MM.1S (cell line): ENCODE measurements around the gene KCNK16.

ENCODE experiments used
- EZH2phosphoT487 ChIP-seq: fragments of 300-600 bp; sonication (generic); IDR thresholded peaks from 2 replicates; pipeline ENCODE4 v1.6.1; 2018; ENCODE audit warnings: antibody characterized with exemption, low read length
- TF ChIP-seq, protein P1 (sequence below): fragments of 300-600 bp; sonication (generic); IDR thresholded peaks from 2 replicates; pipeline ENCODE4 v1.5.1; 2016; ENCODE audit warnings: antibody characterized with exemption, low read length, mixed read lengths

DNA sequence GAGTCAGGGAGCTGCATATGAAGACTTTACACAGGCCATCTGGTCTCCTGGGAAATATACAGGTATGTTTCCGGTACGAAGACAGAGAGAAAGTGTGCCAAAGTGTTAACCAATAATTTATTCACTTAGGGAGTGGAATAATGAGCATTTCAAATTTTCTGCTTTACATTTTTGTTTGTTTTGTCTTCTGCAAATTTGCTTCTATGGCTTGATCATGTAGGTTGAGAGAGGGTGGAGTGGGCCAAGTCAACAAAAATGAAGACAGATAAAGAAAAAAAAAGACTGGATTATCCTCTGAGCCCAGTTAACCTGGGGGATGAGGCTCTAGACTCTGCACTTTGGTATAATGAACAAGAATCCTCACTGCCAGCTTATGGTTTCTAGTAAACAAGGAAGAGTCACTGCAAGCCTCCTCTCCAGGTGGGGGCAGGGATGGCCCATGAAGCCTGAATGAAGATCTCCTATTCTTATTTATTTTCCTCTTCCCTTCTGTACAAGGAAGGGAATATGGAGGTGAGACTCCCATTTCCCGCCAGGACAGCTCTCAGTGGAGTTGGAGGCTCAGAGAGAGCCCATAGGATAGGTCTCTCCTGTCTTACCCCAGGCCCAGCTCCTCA, 46.0 kb downstream of the KCNK16 start:
- TF ChIP-seq, protein P1, sequence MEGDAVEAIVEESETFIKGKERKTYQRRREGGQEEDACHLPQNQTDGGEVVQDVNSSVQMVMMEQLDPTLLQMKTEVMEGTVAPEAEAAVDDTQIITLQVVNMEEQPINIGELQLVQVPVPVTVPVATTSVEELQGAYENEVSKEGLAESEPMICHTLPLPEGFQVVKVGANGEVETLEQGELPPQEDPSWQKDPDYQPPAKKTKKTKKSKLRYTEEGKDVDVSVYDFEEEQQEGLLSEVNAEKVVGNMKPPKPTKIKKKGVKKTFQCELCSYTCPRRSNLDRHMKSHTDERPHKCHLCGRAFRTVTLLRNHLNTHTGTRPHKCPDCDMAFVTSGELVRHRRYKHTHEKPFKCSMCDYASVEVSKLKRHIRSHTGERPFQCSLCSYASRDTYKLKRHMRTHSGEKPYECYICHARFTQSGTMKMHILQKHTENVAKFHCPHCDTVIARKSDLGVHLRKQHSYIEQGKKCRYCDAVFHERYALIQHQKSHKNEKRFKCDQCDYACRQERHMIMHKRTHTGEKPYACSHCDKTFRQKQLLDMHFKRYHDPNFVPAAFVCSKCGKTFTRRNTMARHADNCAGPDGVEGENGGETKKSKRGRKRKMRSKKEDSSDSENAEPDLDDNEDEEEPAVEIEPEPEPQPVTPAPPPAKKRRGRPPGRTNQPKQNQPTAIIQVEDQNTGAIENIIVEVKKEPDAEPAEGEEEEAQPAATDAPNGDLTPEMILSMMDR = no peak
- no peak for TF ChIP-seq EZH2phosphoT487
